Prostate gland (tissue), 2 donors: ENCODE results near the gene SLK. TPM values are rescaled to one million over a fixed set of nuclear protein-coding genes. Genes with fewer than 3 reads are reported as not detected.

Experiments
- DNase-seq: peaks from one replicate; pipeline ENCODE4 v3.0.0-alpha.2; 2019; ENCODE audit warnings: low spot score
- H3K27ac ChIP-seq, 2 donors: fragments of 200-600 bp; sonication (generic); 2 replicates each; pipeline ENCODE4 v1.5.1; 2017 to 2019
- H3K27me3 ChIP-seq: fragments of 200-600 bp; sonication (generic); replicated peaks from 2 replicates; pipeline ENCODE4 v1.5.1; 2019; ENCODE audit not compliant: insufficient read depth
- H3K36me3 ChIP-seq, 2 donors: fragments of 200-600 bp; sonication (generic); 1 replicate in 1 of 2; 2 replicates in 1 of 2; pipeline versions ENCODE4 v1.5.1 to v1.8.1; 2017 to 2019
- H3K4me1 ChIP-seq: fragments of 200-600 bp; sonication (generic); replicated peaks from 2 replicates; pipeline ENCODE4 v1.5.1; 2019
- H3K4me3 ChIP-seq, 2 donors: fragments of 200-600 bp; sonication (generic); 2 replicates each; pipeline ENCODE4 v1.5.1; 2017 to 2019
- H3K9me3 ChIP-seq: fragments of 200-600 bp; sonication (generic); 2 replicates; pipeline ENCODE4 v1.5.1; 2017
- CTCF ChIP-seq, 4 experiments: fragments of 200-600 bp in 2 of 4; fragments of 450-650 bp in 2 of 4; sonication (generic) in 2 of 4; IDR thresholded peaks; 1 replicate in 3 of 4; 2 replicates in 1 of 4; pipeline ENCODE4 v1.5.1; 2016 to 2019; ENCODE audit warnings: antibody characterized with exemption in 4 of 4, mild to moderate bottlenecking in 2 of 4, moderate library complexity in 2 of 4
- POLR2A ChIP-seq: fragments of 450-650 bp; IDR thresholded peaks from one replicate; pipeline ENCODE4 v1.6.1; 2016; ENCODE audit warnings: antibody characterized with exemption, mild to moderate bottlenecking
- POLR2AphosphoS5 ChIP-seq: sonication (generic); formaldehyde crosslinking; IDR thresholded peaks from one replicate; pipeline ENCODE4 v1.6.1; 2017; ENCODE audit warnings: antibody characterized with exemption
- WGBS: methylation state at CpG from one replicate; pipeline ENCODE4 v1.1.5; 2018; 5-methylcytosine and 5-hydroxymethylcytosine counted together
- intact Hi-C: fragments of 100-400 bp; cut with DNase I; formaldehyde crosslinking; loops from one replicate; pipeline ENCODE4 v1.14.2; 2022
- total RNA-seq, 2 donors: library from RNA; depleted of rRNA; stranded (reverse); fragments of >200 nt; gene quantifications; one replicate each; pipeline ENCODE4 v1.1.0, GENCODE V29; 2016

The SLK gene
- total RNA-seq, 2 donors from 2014 or later: 30.7 to 55.8 TPM

- no peak for DNase-seq
- Histone ChIP-seq H3K27ac (no peak overlapping the region), H3K9me3 (no peaks in the 10 kb centered on the region), H3K27me3 (no peaks in the 10 kb centered on the region), H3K36me3 (no peaks in the 10 kb centered on the region), H3K4me3 (no peak overlapping the region), H3K4me1 (no peaks in the 10 kb centered on the region)
- WGBS: 97% methylated on average over 1 of the region's 1 CpG
- TF ChIP-seq CTCF (IDR thresholded peaks at IDR 0.05) (no peak), POLR2AphosphoS5 (no peak), POLR2A (no peak)
- intact Hi-C loops: no loop called here
These were observed 8.2 kb downstream of the SLK start for GRCh38 chr10:103975169-103975568.

GRCh38 chr10:103977204-103977603 is 10.3 kb downstream of the SLK start:
- no peak for DNase-seq
- 95% methylated on average over 2 of the region's 2 CpGs for WGBS
- intact Hi-C loops: no loop called here
- no peak overlapping the region for H3K4me3 ChIP-seq
- no peaks in the 10 kb centered on the region for H3K27me3 ChIP-seq
- no peak for TF ChIP-seq CTCF (IDR thresholded peaks at IDR 0.05)
- no peak for TF ChIP-seq POLR2AphosphoS5
- TF ChIP-seq POLR2A: no peak
- H3K4me1 ChIP-seq: no peaks in the 10 kb centered on the region
- H3K27ac ChIP-seq: no peak overlapping the region
- no peaks in the 10 kb centered on the region for H3K9me3 ChIP-seq
- no peaks in the 10 kb centered on the region for H3K36me3 ChIP-seq

- no peaks in the 10 kb centered on the region for H3K27me3 ChIP-seq
- H3K36me3 ChIP-seq: no peaks in the 10 kb centered on the region
- no peak for DNase-seq
- no peak overlapping the region for H3K27ac ChIP-seq
- intact Hi-C loops: no loop called here
- H3K4me1 ChIP-seq: no peaks in the 10 kb centered on the region
- TF ChIP-seq CTCF (IDR thresholded peaks at IDR 0.05): no peak
- no peak for TF ChIP-seq POLR2A
- no peak for TF ChIP-seq POLR2AphosphoS5
- 57% methylated on average over 2 of the region's 2 CpGs for WGBS
- H3K9me3 ChIP-seq: no peaks in the 10 kb centered on the region
- no peak overlapping the region for H3K4me3 ChIP-seq
These were observed 12.6 kb downstream of the SLK start for GRCh38 chr10:103979530-103979929.

- WGBS: 90% methylated on average over 6 of the region's 6 CpGs
- Histone ChIP-seq H3K27me3 (no peaks in the 10 kb centered on the region), H3K4me3 (no peak overlapping the region), H3K27ac (no peak overlapping the region), H3K4me1 (no peaks in the 10 kb centered on the region), H3K9me3 (no peaks in the 10 kb centered on the region), H3K36me3 (no peaks in the 10 kb centered on the region)
- no peak for DNase-seq
- TF ChIP-seq CTCF (IDR thresholded peaks at IDR 0.05) (no peak), POLR2AphosphoS5 (no peak), POLR2A (no peak)
- intact Hi-C loops: no loop called here
These were observed 13.5 kb downstream of the SLK start for GRCh38 chr10:103980288-103980906.

- no peak for DNase-seq
- TF ChIP-seq POLR2AphosphoS5 (no peak), POLR2A (no peak), CTCF (IDR thresholded peaks at IDR 0.05) (no peak)
- no peaks in the 10 kb centered on the region for H3K9me3 ChIP-seq
- intact Hi-C loops: no loop called here
- H3K4me1 ChIP-seq: no peaks in the 10 kb centered on the region
- no peaks in the 10 kb centered on the region for H3K27me3 ChIP-seq
- H3K27ac ChIP-seq: no peak overlapping the region
- no peak overlapping the region for H3K4me3 ChIP-seq
- H3K36me3 ChIP-seq: no peaks in the 10 kb centered on the region
- over 99% methylated on average over 4 of the region's 4 CpGs for WGBS
These were observed 15.7 kb downstream of the SLK start for GRCh38 chr10:103982639-103983038.
